EL (cell line): ENCODE measurements around the gene FGF4.
A peak's percentile ranks its signal among the peaks of the same experiment; 100 is the strongest.

Experiments used
- DNase-seq: peaks from one replicate; pipeline ENCODE4 v3.0.0-alpha.2; 2016

FGF4 gene, protein sequence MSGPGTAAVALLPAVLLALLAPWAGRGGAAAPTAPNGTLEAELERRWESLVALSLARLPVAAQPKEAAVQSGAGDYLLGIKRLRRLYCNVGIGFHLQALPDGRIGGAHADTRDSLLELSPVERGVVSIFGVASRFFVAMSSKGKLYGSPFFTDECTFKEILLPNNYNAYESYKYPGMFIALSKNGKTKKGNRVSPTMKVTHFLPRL

GRCh38 chr11:69775163-69775755, at the start of gene FGF4:
Gene FGF4 (minus strand): TSS chr11:69775341. CDS start chr11:69775084, 257 bp downstream.
- no peak for DNase-seq

GRCh38 chr11:69823641-69824265, 48.6 kb upstream of the FGF4 start:
- DNase-seq = no peak

DNA sequence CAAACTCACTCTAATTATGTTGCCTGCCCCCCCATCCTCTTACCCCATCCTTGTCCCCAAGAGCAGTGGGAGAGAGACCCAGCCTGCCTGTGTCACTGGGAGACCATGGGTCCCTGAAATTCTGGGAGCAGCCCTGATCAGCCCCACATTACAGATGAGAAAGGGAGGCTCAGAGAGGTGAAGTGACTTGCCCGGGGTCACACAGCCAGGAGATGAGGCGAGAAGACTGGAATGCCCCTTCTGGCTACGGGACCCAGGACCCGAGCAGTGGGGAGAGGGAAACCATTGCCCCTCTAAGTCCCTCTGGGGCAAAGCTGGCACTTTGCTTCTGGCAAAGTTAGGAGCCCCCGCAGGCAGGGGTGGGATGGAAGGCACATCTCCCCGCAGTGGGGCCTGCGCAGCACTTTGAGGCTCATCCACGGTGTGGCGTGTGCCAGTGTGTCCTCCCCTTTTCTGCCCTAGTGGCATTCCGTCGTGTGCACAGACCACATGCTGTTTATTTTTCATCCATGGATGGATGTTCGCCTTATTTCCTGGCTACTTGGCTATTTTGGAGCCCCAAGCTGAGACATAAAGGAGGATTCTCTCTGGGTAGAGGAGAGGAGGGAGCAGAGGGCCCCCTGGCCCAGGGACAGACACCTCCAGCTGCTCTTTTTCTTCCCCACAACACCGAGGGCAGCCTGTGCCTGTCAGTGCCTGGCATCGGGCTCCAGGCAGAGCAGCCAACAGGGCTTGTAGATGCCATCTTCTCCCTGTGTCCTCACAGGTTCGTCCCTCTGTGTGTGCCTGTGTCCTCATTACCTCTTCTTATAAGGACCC, 47.7 kb upstream of the FGF4 start:
- no peak for DNase-seq

DNA sequence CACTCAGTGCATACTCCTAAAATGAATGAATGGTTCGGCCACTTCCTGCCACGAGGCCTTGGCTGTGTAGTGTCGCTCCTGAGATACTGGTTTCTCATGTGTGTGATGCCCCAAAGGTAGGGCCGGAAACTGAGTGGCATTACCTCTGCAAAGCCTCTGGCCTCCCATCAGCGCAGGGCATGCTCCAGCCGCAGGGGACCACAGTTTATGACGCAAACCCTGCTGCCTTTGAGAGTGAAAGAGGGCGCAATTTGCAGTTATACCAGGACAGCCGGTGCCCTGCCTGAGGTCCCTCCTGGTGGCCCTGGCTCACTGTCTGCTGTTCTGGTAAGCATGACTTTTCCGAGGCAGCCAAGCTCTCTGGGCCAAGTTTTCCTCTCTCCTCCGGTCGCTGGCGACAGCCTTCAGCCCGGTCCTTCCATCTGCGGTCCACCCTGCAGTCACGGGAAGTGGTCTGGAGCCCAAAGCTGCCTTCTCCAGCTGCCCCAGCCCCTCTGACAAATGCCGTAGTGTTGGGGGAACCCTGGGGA, 46.4 kb upstream of the FGF4 start:
- DNase-seq = no peak

DNA sequence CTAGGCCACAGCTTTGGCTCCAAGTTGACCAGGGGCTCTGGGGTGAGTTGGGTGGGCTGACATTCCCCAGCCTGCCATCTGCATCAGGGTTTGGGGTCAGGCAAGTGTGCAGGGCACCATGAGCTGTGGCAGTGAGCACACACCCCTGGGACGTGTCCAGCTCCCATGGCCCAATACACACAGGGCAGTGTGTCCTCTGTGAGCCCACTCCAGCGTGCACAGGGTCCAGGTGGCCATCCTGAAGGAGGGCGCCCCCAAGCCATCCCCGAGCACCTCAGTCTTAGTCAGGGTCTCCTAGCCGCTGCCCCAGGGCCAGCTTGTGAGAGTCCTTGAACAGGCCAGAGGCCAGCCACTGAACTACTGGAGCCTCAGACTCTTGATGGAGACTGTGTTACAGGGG, 45.3 kb upstream of the FGF4 start:
- DNase-seq = no peak

GRCh38 chr11:69819541-69820070, 44.5 kb upstream of the FGF4 start:
- no peak for DNase-seq

DNA sequence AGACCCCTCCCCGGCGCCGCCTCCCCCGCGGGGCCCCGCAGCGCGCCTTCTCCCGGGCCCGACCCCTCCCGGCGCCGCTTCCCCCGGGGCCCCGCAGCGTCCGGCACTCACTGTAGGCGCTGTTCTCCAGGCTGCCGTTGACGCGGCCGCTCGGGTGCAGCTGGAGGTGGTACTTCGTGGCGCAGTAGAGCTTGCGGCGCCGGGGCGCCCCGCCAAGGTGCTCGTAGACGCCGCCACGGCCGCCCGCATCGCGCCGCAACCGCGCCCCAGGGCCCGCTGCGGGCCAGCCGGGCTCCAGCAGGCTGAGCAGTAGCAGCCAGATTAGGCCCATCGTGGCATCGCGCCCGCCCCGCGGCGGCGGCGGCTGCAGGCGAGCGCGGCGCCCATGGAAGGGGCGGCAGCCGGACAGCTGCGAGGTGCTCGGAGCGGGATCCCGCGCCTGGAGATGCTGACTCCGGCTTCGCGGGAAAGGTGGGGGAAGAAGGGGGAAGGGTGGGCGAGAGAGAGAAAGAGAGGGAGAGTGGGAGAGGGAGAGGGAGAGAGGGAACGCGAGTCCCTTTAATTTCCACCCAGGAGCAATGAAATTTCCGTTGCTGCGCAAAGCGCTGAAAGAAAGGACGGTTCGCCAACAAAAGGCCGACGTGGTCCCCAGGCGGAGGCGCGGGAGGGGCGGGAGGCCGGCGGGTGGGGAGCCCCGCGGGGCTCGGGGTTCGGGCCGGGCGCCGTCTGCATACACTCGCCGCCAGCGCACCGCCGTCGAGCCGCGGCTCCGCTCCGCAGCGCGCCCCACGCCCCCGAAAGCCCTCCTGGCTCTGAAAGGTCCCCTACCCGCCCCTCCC, 43.7 kb upstream of the FGF4 start, which contains the start of gene FGF3:
Gene FGF3, minus strand, starts transcription at position 814 of the 839 bp plus-strand sequence. Its CDS starts 483 bp downstream, at position 331.
- DNase-seq = no peak

DNA sequence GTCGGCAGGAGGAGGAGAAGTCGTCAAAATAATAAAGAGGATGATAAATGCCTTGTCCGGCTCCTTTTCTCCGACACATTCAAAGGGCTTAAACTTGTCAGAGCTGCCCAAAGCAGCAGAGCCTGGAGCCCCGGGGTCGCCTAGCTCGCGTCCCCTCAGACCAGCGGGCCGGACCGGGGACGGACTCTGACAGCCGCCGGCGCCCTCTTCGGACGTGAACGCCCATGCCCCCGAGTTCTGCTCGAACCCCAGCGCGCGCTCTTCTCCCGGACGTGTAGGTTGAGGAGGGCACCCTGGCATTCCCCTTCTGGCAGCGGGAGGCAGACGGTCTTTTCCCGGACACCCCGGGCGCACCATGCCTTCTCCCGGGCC, 43.1 kb upstream of the FGF4 start:
- no peak for DNase-seq

- peak; percentile 20 for DNase-seq
These were observed 42.4 kb upstream of the FGF4 start for GRCh38 chr11:69817265-69818230.

DNA sequence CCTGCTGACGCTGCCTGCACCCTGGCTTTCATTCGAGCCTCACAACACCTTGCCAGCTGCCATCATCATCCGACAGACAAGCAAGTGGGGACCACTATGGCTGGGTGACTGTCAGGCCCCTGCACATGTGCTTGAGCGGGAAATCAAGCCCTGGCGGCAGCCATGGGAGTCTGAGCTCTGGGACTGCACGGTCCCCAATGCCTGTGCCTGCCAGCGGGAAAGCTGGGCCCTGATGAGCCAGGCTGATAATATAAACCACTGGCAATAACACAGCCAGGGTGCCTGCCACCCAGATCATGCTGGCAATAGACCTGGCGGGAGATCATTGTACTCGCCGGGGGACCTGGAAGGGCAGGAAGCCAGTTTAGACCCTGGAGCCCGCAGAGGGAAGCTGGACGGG, 41.5 kb upstream of the FGF4 start:
- DNase-seq = no peak

DNA sequence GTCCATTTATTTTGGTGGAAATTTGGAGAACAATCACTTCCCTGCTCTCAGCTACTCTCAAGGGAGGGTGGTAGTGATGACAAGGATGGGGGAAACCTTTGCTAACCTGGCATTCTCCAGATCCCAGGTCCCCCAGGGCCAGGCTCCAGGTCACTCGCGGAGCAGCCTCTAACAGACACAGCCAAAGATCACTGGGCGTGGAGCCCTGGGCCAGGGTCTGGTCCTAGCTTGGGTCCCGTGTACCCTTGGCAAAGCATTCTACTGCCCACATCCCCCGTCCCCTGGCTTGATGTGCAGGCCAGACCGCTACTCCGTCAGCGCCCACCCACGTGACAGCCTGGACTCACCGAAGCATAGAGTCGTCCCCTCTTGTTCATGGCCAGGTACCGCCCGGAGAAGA, 40.8 kb upstream of the FGF4 start:
- DNase-seq = no peak

GRCh38 chr11:69814902-69815301, 39.8 kb upstream of the FGF4 start:
- DNase-seq = no peak

- no peak for DNase-seq
These were observed 39.3 kb upstream of the FGF4 start for GRCh38 chr11:69814411-69814810.

- no peak for DNase-seq
These were observed 38.7 kb upstream of the FGF4 start for GRCh38 chr11:69813839-69814238.

GRCh38 chr11:69812946-69813345, 37.8 kb upstream of the FGF4 start:
- no peak for DNase-seq

DNA sequence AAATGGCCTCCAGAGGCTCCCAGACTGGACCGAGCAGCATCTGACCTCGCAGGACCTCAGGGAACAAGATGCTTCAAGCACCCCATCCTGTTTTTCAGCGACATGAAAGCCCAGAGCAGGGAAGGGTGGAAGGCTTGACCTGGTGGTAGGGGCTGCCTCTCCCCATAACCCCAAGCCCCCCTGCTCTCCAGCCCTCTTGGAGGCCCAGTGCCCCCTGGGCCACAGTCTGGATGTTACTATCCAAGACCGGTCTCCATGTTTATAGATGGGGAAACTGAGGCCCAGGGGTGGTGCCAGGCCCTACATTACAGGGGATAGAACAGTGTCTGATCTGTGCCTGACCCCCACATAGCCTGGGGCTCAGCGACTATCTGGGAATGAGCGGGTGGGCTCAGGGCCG, 37.1 kb upstream of the FGF4 start:
- DNase-seq = no peak

- DNase-seq = no peak
These were observed 36.3 kb upstream of the FGF4 start for GRCh38 chr11:69811431-69811830.

DNA sequence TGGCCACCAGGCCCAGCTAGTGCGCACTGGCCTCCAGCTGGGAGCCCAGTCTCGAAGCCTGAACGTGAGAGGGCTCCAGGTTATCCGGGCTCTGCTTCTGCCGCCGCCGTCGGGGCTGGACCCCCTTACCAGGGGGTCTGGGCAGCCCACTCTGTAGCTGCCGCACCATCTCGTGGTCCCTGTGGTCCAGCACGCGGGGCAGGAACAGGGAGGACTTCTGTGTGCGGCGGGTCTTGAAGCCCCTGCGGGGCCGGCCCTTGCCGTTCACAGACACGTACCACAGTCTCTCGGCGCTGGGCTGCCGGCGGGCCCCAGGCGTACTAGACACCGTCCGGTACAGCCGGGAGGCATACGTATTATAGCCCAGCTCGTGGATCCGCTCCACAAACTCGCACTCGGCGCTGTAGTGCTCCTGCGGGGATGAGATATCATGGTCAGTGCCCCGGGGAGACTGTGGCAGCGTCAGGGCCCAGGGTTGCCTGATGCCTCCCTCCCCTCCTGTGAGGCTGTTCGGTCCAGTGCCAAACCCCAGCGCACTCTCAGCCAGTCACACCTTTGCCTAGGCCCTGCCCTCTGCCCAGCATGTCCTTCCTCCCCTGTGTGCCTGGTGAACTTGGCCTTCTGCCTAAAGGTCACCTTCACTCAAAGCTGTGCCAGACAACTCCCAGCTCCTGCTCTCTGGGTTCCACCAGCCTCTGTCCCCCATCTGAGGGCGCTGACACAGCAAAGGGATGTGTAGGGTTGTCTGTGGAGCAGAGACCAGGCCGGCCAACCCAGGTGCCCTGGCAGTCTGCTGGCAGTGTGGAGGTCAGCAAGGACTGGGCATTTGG, 35.4 kb upstream of the FGF4 start:
- no peak for DNase-seq

DNA sequence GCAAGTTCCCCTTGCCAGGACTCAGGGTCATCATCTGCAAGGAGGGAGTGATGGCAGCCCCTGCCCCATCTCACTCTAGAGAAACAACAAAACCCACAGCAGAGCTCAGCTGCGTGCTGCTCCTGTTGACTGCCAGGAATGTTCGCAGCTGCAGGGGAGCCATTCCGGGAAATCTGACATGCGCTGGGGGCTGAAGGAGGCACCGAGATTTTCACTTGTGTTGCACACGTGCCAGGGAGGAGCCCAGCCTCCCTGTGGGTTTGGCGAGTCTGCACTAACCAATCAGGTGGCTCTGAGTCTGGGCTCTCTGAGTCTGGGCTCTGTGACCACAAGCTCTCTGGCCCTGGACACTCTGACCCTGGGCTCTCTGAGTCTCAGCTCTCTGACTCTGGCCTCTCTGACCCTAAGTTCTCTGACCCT, 33.5 kb upstream of the FGF4 start:
- peak; percentile 43 for DNase-seq
